ENCODE results near the gene ITGB8.

DNA sequence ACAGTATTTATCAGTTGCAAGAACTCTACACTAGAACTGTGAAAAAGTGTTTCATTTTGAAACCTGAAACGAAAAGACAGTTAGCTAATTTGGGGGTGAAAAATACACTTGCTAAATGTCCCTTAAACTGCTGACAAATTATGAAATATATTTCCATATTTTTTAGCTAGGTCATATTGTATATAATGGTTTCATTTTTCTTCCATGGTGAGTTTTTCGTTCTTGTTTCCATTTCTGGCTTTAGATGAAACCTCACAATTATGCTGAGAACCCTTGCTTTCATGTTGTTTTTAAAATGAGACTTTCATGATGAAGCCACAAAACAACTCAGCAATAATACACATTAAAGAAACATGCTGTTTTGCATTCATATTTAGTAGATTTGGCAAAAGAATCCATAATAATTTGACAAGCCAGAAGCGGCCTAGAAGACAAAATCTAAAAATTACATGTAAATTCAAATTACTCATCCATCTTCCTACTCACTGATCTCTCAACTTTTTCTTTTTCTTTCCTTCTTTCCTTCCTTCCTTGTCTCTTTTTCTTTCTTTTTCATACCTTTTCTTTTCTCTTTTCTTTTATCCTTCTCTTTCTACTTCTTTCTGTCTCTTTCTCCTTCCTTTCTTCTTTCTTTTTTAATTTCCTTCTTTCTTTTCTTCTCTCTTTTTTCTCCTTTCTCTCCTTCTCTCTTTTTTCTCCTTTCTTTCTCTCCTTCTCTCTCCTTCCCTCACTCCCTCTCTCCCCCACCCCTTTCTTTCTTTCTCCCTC lies 46.5 kb upstream of the ITGB8 start:
- TF ChIP-seq, protein P1, sequence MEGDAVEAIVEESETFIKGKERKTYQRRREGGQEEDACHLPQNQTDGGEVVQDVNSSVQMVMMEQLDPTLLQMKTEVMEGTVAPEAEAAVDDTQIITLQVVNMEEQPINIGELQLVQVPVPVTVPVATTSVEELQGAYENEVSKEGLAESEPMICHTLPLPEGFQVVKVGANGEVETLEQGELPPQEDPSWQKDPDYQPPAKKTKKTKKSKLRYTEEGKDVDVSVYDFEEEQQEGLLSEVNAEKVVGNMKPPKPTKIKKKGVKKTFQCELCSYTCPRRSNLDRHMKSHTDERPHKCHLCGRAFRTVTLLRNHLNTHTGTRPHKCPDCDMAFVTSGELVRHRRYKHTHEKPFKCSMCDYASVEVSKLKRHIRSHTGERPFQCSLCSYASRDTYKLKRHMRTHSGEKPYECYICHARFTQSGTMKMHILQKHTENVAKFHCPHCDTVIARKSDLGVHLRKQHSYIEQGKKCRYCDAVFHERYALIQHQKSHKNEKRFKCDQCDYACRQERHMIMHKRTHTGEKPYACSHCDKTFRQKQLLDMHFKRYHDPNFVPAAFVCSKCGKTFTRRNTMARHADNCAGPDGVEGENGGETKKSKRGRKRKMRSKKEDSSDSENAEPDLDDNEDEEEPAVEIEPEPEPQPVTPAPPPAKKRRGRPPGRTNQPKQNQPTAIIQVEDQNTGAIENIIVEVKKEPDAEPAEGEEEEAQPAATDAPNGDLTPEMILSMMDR (IDR thresholded peaks at IDR 0.05; ENCODE audit: insufficient read depth, low read length) = no peak
- TF ChIP-seq REST (IDR thresholded peaks at IDR 0.05; ENCODE audit: insufficient replicate concordance, low read depth) (no peak), GABPA (IDR thresholded peaks at IDR 0.05; ENCODE audit: low read depth) (no peak), POLR2AphosphoS5 (IDR thresholded peaks at IDR 0.05; ENCODE audit: low read depth) (no peak)
